CD4-positive, alpha-beta T cell treated with Interleukin-10 for 1 hour (primary cell): ENCODE data around the gene PHLDA3.
"Not testable (repeated sequence)": the region's sequence is repeated elsewhere in the genome, so short reads cannot be mapped to it uniquely, and the experiment has no call there.

Experiments
- DNase-seq: peaks from one replicate; pipeline ENCODE4 v3.0.0-alpha.2; 2020

Gene PHLDA3

DNA sequence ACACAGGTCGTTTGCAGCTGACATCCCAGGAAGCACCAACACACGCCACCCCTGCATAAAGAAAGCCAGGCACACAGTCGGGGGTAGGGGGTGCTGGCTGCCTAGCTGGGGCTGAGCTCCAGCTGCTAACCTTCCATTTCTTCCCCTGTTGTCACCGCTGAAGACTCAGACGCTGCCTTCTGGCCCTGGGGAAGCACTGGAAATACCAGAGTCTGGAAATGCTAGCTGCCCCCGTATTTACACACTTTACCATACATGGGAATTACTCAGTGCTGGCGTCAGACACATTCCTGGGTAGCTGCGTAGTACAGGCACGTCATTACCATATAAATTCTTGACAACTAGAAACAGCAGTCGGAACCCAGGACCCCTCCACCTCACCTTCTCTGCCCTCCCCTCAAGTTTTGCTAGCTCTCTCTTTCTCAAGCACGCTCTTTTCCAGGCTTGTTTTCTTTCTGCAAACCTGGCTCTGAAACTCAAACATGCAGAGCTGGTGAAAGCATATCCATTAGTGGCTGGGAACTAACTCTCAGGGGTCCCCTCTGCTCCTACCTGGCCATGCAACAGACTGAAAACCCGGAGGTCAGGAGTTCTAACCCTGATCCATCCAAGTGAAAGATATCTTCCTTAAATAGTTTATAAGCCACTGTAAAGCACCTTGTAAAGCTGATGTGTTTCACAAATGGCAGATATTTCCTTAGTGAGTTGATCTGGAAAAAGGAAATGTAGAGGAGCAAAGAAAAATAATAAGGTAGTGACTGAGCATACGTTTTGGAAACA, 34.6 kb upstream of the PHLDA3 start:
- DNase-seq, result no peak

- DNase-seq, result no peak
Measured at GRCh38 chr1:201502511-201502857, 33.5 kb upstream of the PHLDA3 start.

- DNase-seq, result no peak
Measured at GRCh38 chr1:201501812-201502510, 33.0 kb upstream of the PHLDA3 start.

DNA sequence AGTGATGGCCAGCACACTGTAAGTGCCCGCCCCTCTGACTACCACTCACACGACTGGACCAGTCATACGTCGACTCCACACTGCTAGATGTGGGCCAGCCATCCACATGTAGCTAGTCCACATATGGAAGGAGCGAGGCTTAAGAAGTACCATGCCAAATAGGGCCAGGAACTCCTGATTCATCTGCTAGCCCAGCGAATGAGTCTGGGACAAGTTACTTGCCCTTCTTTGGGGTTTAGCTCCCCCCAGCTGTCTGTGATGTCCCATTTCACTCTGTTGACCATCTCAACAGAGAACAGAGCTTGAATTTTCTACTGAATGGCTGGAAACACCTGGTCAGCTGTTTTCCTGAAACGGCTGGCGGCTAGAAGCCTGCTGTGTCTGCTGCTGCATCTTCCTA, 32.2 kb upstream of the PHLDA3 start:
- DNase-seq, result no peak

DNA sequence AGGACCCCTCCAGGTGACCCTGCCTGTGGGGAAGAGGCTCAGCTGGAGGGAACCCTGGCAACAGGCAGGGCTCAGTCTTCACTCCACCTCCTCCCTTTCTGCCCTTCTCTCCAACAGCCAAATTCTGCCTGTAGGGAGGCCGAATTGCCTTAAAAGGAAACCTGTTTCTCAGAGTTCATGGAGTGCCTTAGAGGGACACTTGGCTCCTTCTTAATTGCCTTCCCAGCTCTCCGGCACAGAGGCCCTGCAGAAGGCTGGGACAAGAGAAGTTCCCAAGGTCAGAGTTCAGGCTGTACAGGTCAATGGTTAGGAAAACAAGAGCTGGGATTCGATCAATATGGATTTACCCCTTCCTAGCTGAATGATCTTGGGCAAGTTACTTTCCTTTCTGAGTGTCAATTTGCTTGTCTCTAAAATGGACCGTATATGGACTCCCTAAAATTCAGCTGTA, 31.7 kb upstream of the PHLDA3 start:
- no peak for DNase-seq

- no peak for DNase-seq
Measured at GRCh38 chr1:201499795-201500669, 31.0 kb upstream of the PHLDA3 start.

- DNase-seq, result no peak
Measured at GRCh38 chr1:201499191-201499590, 30.2 kb upstream of the PHLDA3 start.

- DNase-seq, result no peak
Measured at GRCh38 chr1:201498621-201499020, 29.6 kb upstream of the PHLDA3 start.

DNA sequence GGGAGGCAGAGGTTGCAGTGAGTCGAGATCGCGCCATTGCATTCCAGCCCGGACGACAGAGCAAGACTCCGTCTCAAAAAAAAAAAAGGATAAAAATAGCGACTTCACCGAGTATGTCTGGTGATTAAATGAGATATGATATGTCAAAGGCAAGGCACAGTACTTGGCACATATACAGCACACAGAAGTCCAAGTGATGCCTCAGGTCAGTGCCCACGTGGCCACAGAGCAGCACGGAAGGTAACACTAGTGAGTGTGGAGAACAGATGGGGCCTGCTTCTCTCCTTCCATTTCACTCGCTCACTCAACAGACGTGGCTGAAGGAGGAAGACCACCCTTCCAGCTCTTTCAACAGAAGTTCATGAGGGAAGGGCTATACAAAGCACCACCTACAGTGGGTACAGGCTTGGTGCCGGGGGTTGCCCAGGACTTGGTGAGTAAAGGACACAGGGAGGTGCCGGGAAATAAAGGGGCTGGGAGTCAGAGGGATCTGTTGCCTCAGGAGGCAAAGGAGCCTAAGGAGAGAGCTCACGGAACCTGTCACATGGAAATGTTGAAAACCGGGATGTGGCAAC, 29.0 kb upstream of the PHLDA3 start:
- DNase-seq, result no peak

DNA sequence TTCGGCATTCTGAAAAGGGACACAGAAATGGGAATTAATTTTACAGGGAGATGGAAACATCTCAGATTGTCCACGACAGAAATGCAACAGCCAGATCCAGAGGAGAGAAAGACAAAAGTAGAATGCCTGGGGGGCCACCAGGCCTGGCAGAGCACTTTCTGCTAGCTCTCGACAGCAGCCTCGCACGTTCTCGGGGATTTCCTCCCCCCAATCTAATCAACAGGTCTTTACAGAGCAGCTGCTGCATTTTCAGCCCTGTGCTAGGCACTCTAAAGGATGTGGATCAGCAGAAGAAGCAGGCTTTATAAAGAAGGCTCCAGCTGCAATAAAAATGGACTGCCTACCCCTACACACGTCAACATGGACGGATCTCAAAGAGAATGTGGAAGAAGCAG, 27.3 kb upstream of the PHLDA3 start:
- no peak for DNase-seq

DNA sequence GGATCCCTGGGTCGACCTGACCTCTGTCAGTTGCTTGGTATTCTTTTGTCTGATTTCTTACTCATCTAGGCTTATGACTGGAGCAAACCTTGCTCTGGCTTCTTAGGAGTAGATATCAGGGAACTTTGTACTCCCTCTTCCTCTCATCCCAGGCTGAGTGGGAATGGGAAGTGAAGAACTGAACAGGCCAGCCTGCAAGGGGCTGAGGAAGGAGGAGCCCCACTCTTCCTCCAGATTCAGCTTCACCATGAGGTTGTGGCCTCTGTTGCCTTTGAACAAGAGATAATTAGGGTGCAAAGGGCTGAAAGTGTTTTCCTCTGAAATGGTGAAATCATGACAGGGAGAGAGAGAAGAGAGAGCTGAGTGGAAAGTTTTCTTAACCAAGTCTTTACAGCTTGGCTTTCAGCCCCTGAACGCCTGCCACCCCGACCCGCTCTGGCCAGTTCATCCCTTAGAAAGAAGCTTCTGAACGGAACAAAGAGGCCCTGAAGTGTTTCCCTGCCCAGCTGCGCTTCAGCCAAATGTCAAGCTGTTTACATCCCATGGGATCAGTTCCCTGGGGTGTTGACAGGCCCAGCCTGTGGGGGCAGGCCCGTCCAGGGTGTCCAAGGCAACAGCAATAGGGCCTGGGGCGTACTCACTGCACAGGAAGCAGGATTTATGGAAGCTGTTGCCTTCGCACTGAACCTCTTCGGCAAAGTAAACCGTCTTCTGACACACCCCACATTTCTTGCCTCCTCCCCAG, 26.7 kb upstream of the PHLDA3 start:
- no peak for DNase-seq

DNA sequence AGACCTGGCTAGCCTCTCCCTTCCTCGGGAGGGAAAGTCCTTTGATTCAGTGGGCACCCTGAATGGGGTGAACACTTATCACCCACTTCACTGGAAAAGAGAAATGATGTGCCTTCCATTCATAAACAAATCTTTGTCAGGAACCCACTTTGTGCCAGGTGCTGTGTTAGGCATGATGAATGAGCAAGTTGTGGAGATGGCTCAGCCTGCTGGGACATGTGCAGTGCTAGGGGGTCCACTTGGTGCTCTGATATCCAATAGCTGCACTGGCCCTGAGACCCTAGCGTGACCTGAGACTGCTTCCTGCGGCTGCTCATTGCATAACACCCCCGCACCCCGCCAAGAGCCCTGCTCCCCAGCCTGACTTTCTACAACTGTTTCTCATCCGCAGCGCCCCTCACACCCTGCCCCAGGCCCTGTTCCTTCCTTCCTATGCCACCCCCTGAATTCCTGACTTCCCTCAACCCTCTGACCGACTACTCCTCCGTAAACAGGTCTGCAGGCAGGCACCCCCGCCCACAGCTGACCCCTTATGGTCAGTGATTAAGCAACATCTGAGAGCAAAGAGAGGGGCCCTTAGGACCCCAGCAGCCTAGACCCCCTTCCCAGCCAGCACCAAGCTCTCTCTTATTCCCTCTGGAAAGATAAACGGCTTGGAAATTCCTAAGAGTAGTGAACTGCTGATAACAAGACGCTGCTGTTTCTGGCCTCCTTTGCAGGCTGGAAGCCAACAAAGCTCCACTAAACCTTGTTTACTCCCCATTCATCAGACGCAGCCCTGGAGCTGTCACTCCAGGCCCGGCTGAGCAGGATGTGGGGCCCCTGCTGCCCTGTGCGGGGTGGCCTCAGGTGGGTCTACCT, 25.0 kb upstream of the PHLDA3 start:
- no peak for DNase-seq

DNA sequence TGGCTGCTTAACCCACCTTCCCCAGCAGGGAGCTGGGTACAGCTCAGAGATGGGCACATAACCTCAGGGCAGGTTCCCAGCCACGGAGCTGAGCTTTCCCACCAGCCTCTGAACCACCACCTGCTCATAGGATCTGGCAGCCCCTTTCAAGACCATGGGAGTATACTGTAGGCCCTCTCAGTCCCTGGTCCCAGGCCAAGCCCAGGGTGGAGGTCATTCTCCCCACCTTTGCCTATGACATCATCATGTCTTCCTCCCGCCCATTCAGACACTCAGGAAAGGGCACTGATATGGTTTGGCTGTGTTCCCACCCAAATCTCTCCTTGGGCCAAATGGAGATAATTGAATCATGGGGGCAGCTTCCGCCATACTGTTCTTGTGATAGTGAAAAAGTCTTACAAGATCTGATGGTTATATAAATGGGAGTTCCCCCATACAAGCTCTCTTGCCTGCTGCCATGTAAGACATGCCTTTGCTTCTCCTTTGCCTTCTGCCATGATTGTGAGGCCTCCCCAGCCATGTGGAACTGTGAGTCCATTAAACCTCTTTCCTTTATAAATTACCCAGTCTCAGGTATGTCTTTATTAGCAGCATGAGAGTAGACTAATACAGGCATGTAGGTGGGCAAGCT, 24.2 kb upstream of the PHLDA3 start:
- DNase-seq, result not testable (repeated sequence)

GRCh38 chr1:201491896-201492511, 23.0 kb upstream of the PHLDA3 start:
- DNase-seq, result no peak

GRCh38 chr1:201490708-201491131, 21.7 kb upstream of the PHLDA3 start:
- DNase-seq, result no peak

- no peak for DNase-seq
Measured at GRCh38 chr1:201489643-201490261, 20.8 kb upstream of the PHLDA3 start.

DNA sequence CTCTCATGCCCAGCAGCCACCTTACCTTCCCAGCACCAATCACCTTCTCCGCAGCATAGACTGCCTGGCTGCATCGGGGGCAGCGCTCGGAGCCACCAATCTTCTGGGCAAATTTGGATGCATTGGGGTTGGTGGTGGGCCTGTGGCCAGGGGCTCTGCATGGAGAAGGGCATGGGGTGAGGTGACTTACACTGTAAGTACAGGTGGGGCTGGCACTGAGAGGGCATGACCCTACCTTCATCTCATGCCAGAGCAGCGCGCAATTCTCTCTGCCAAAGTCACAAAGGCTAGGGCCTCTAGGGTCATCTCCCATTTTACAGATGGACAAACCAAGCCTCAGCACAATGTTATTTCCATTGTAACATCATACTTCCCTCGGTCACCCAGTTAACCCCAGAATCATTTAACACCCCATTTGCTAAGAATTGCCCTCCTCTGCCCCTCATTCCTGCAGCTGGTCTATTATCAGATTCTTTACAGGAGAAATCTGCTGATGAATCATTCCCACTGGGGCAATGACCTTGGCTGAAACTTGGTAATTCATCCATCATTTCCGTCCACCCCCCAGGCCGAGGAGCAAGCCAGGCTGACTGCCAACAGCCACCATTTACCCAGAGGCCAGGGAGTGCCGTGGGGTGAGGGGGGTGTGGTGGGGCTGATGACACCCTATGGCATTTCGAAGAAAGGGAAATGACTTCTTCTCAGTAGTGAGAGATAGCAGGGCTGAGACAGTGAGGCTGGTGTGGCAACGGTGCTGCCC, 20.0 kb upstream of the PHLDA3 start:
- DNase-seq, result no peak

DNA sequence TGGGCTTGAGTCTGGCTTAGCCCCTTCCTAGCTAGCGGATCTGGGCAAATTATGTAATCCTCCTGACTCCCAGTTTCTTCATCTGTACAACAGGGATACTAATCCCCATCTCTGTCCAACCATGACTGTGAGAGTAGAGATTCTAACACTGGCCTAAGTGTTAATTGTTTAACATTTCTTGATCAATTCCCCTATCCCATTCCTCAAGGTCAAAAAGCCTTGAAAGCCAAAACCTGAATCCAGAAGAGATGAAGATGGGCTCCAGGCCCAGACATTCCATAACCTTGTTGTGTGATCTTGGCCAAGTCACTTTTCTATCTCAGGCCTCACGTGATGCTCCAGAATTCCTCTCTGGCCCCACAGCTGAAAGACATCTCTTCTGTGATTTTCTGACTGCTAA, 18.8 kb upstream of the PHLDA3 start:
- no peak for DNase-seq

- DNase-seq, result no peak
Measured at GRCh38 chr1:201486187-201486586, 17.2 kb upstream of the PHLDA3 start.
